Left lung (tissue), 10 donors: ENCODE results near the gene OGDHL. TPM values are rescaled to one million over a fixed set of nuclear protein-coding genes. Genes with fewer than 3 reads are reported as not detected.

ENCODE experiments used
- ATAC-seq: fragments of 200-7000 bp; cut with Tn5 transposase; one replicate; pipeline ENCODE4 v1.9.1; 2020; ENCODE audit warnings: moderate library complexity
- DNase-seq, 4 donors: peaks; one replicate each; pipeline ENCODE4 v3.0.0-alpha.2; 2013 to 2020
- H3K27ac ChIP-seq, 2 donors: fragments of 200-600 bp; sonication (generic) in 1 of 2; one replicate each; pipeline versions ENCODE4 v1.5.0 to v1.8.0; 2020 to 2021
- H3K27me3 ChIP-seq, 2 donors: fragments of 200-600 bp; sonication (generic) in 1 of 2; one replicate each; pipeline versions ENCODE4 v1.5.0 to v1.8.0; 2020 to 2021
- H3K36me3 ChIP-seq, 2 donors: fragments of 200-600 bp; sonication (generic) in 1 of 2; one replicate each; pipeline versions ENCODE4 v1.5.0 to v1.8.0; 2020 to 2021
- H3K4me1 ChIP-seq, 2 donors: fragments of 200-600 bp; one replicate each; pipeline ENCODE4 v1.8.0; 2021
- H3K4me3 ChIP-seq, 2 donors: fragments of 200-600 bp; sonication (generic) in 1 of 2; one replicate each; pipeline versions ENCODE4 v1.5.0 to v1.8.0; 2020 to 2021; ENCODE audit warnings: mild to moderate bottlenecking in 1 of 2
- H3K9me3 ChIP-seq, 2 donors: fragments of 200-600 bp; sonication (generic) in 1 of 2; one replicate each; pipeline versions ENCODE4 v1.5.0 to v1.8.0; 2020 to 2021
- intact Hi-C, 2 donors: fragments of 100-400 bp; cut with DNase I; formaldehyde crosslinking; loops; one replicate each; pipeline versions ENCODE4 v1.11.2 to v1.14.2; 2022
- polyA plus RNA-seq, 6 donors: library from polyadenylated mRNA; unstranded; fragments of 120-200 nt; gene quantifications; one replicate each; pipeline ENCODE4 v1.2.1, GENCODE V29; 2013; ENCODE audit not compliant: insufficient read length in 6 of 6
- total RNA-seq, 2 donors: library from RNA; stranded (reverse); fragmentation: NEBNext Ultra II Directional; extraction: Animal tissue kit (Norgen Biotek cat#: 25700); gene quantifications; one replicate each; pipeline ENCODE4 v1.2.1, GENCODE V29; 2021
- TF ChIP-seq, protein P1 (sequence below), 2 donors: fragments of 200-600 bp; sonication (generic) in 1 of 2; IDR thresholded peaks; one replicate each; pipeline versions ENCODE4 v1.5.0 to v1.8.0; 2021; ENCODE audit warnings: antibody characterized with exemption in 2 of 2
- donor health status: DM: no; HTN: yes; CAD: no.
- donor health status: DM: no; HTN: no; CAD: no.

OGDHL gene
- total and polyA plus RNA-seq, 8 donors: 0.39 to 1.1 (median 0.87) TPM

DNA sequence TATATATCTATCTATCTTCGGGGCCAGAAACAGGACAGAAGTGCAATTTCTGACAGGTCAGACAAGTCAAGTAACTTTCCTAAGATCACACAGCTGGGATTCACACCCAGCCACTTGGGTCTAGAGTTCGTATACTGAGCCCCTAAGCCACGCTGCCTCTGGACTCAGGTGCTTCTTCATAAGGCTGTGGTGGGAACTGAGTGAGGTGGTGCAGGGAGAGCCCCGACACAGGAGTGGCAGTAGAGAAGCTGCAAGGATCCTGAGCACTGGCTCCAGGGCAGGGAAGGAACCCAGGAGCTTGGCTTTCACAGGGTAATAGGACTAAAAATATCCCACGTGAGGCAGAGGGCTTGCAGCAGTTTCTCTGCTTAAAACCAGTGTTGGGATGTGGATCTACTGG, 48.9 kb downstream of the OGDHL start:
- TF ChIP-seq, protein P1, sequence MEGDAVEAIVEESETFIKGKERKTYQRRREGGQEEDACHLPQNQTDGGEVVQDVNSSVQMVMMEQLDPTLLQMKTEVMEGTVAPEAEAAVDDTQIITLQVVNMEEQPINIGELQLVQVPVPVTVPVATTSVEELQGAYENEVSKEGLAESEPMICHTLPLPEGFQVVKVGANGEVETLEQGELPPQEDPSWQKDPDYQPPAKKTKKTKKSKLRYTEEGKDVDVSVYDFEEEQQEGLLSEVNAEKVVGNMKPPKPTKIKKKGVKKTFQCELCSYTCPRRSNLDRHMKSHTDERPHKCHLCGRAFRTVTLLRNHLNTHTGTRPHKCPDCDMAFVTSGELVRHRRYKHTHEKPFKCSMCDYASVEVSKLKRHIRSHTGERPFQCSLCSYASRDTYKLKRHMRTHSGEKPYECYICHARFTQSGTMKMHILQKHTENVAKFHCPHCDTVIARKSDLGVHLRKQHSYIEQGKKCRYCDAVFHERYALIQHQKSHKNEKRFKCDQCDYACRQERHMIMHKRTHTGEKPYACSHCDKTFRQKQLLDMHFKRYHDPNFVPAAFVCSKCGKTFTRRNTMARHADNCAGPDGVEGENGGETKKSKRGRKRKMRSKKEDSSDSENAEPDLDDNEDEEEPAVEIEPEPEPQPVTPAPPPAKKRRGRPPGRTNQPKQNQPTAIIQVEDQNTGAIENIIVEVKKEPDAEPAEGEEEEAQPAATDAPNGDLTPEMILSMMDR (IDR thresholded peaks at IDR 0.05): no peak
- Histone ChIP-seq H3K36me3 (no peaks in the 10 kb centered on the region), H3K4me3 (no peak overlapping the region), H3K4me1 (no peaks in the 10 kb centered on the region), H3K9me3 (peaks cover 0 to 3% of the 10 kb centered on the region in 2 donors), H3K27ac (no peak overlapping the region), H3K27me3 (peaks cover 0 to 18% of the 10 kb centered on the region in 2 donors)
- intact Hi-C loops: no loop called here
- DNase-seq (no peak), ATAC-seq (no peak)

- Histone ChIP-seq H3K27ac (no peak overlapping the region), H3K9me3 (peaks cover 0 to 3% of the 10 kb centered on the region in 2 donors), H3K4me1 (no peaks in the 10 kb centered on the region), H3K36me3 (no peaks in the 10 kb centered on the region), H3K27me3 (peaks cover 0 to 18% of the 10 kb centered on the region in 2 donors), H3K4me3 (no peak overlapping the region)
- DNase-seq (no peak), ATAC-seq (no peak)
- TF ChIP-seq, protein P1 (IDR thresholded peaks at IDR 0.05): no peak
- intact Hi-C loops: no loop called here
Measured at GRCh38 chr10:49711481-49711880, 50.6 kb downstream of the OGDHL start.

- no peak for ATAC-seq
- Histone ChIP-seq H3K27me3 (peaks cover 0 to 18% of the 10 kb centered on the region in 2 donors), H3K9me3 (peaks cover 0 to 3% of the 10 kb centered on the region in 2 donors), H3K4me3 (no peak overlapping the region), H3K27ac (no peak overlapping the region), H3K4me1 (no peaks in the 10 kb centered on the region), H3K36me3 (no peaks in the 10 kb centered on the region)
- intact Hi-C loops: no loop called here
- TF ChIP-seq, protein P1 (IDR thresholded peaks at IDR 0.05): no peak
- no peak for DNase-seq
Measured at GRCh38 chr10:49710966-49711365, 51.2 kb downstream of the OGDHL start.

GRCh38 chr10:49709934-49710333, 52.2 kb downstream of the OGDHL start:
- intact Hi-C loops: no loop called here
- Histone ChIP-seq H3K36me3 (no peaks in the 10 kb centered on the region), H3K9me3 (peaks cover 0 to 3% of the 10 kb centered on the region in 2 donors), H3K4me1 (no peaks in the 10 kb centered on the region), H3K27ac (no peak overlapping the region), H3K27me3 (peaks cover 0 to 18% of the 10 kb centered on the region in 2 donors), H3K4me3 (no peak overlapping the region)
- DNase-seq (no peak), ATAC-seq (no peak)
- TF ChIP-seq, protein P1 (IDR thresholded peaks at IDR 0.05): no peak

DNA sequence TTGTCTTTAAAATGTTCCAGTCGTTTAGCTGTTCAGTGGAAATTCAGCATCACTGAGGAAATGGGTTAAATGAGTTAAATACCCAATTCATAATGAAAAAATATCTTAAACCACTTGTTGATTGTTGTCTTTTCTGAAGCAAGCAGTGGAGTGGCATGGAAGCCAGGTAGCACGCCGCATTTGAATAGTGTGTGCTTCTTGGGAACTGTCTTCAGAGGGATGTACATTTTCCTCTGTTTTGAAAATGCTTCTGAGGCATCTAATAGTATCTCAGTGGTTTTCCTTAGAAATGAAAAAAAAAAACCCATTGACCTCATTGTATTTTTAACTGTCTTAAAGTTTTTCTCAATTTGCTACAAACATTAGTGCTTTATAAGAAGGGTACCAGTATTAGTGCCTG, 54.5 kb downstream of the OGDHL start:
- no peak overlapping the region for H3K4me3 ChIP-seq
- H3K36me3 ChIP-seq: no peaks in the 10 kb centered on the region
- no peaks in the 10 kb centered on the region for H3K4me1 ChIP-seq
- TF ChIP-seq, protein P1 (IDR thresholded peaks at IDR 0.05): no peak
- intact Hi-C loops: no loop called here
- H3K27me3 ChIP-seq: peaks cover 0 to 18% of the 10 kb centered on the region in 2 donors
- no peaks in the 10 kb centered on the region for H3K9me3 ChIP-seq
- DNase-seq: no peak
- no peak overlapping the region for H3K27ac ChIP-seq
- no peak for ATAC-seq
